Posterior cingulate gyrus (tissue), 11 donors: ENCODE measurements around the gene SDHB.

ENCODE experiments used
- DNase-seq, 10 donors: peaks; one replicate each; pipeline versions ENCODE4 v3.0.0 to v3.0.0-alpha.2; 2020 to 2021; ENCODE audit warnings: mixed read lengths in 3 of 10
- intact Hi-C: fragments of 100-400 bp; cut with DNase I; formaldehyde crosslinking; loops from one replicate; pipeline ENCODE4 v1.15.1; 2023

The SDHB gene

GRCh38 chr1:16996845-16997244, 57.0 kb downstream of the SDHB start:
- intact Hi-C loops: no loop called here
- no peak for DNase-seq

DNA sequence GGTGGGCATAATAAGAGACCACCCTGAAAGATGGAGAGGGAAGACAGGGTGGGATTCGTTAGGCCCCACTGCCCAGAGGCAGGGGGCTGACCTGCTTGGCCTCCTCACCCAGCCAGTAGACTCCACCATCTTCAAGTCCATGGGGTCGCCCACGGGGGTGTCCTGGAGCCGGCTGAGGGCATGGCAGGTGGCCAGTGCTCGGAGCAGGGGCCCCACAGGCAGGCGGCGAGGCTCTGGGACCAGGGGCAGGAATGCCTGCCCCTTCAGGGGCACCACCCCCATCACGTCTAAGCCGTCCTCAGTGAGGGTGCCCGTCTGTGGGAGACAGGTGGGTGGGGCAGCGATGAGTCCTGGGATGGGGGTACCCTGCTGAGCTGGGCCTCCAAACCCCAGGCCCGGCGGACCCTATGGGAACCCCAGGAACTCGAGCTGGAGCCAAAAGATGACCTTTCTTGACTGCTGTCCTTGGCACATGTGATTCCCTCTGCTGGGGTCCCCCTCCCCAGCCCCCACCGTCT, 60.3 kb downstream of the SDHB start:
- intact Hi-C loops: no loop called here
- no peak for DNase-seq

DNA sequence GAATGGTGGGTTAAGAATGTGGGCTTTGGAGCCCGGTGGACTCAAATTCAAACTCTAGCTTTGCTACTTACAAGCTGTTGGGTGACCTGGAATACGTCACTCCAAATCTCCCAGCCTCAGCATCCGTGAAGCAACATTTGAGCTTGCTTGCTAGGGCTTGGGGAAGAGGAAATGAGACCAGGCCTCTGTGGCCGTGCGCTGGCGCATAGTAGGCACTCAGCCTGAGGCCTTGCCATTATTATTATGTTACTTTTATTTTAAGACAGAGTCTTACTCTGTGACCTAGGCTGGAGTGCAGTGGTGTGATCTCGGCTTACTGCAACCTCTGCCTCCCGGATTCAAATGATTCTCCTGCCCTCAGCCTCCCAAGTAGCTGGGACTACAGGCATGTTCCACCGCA, 61.2 kb downstream of the SDHB start:
- intact Hi-C loops: no loop called here
- DNase-seq: no peak

GRCh38 chr1:16992102-16992501, 61.7 kb downstream of the SDHB start:
- intact Hi-C loops: no loop called here
- DNase-seq: no peak

DNA sequence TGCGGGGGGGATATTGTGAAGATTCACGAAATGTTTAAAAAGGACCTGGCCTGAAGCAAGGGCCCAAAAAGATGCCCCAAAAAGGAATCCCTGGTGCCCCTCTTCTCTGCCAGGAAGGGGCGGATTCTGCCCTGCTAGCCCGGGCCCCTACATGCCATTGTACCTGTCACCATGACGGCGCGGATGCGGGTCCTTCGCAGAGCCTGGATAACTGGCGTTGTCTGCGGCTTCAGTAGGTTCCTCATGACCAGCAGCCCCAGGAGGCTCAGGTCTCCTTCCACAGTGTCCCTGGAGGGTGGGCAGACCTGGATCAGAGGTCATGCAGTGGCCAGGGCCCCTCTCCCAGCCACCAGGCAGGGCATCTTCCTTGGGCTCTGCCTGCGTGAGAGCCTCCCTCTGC, 62.3 kb downstream of the SDHB start:
- intact Hi-C loops: no loop called here
- DNase-seq: no peak

- intact Hi-C loops: no loop called here
Observed at GRCh38 chr1:16989676-16990391, 64.0 kb downstream of the SDHB start.

DNA sequence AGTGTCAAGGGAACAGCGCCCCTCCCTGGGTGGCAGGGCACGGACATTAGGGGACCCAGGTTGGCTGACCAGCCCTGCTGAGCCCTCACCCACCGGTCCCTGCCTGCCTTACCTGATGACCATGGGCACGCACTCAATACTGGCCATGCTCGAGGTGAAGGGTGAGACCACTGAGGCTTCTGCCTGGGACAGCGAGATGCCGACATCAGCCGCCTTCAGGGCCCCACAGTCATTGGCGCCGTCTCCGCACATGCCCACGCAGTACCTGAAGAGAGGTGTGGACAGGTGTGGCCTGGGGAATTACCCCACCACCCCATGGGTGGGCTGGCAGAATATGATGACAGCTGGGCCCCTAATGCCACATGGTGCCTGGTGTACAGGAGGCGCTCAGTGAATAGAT, 65.6 kb downstream of the SDHB start:
- intact Hi-C loops: no loop called here
- DNase-seq: no peak

More at GRCh38 chr1:16989676-16990391, 64.0 kb downstream of the SDHB start:
- peak in 1 of 10 donors; percentile 82 for DNase-seq

- intact Hi-C loops: no loop called here
- DNase-seq: peak in 1 of 10 donors; percentile 80
Observed at GRCh38 chr1:16986962-16987361, 66.9 kb downstream of the SDHB start.

DNA sequence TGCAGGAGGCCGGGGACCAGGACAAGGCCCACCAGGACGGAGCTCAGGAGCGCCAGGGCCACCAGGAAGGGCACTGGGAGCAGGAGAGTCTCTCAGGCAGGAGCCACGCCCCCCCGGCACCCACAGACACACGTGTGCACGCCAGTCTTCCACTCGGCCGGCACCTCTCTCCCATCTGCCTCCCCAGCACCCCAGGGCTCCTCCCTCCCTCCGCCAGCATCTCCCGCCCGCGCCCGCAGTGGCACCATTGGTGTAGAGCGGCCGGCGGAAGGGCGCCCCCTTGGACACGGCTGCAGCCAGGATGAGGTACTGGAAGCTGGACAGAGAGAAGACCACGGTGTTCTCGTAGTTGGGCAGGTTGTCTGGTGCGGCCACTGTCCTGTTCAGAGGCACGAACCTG, 67.3 kb downstream of the SDHB start:
- intact Hi-C loops: no loop called here
- peak in 1 of 10 donors; percentile 76 for DNase-seq

DNA sequence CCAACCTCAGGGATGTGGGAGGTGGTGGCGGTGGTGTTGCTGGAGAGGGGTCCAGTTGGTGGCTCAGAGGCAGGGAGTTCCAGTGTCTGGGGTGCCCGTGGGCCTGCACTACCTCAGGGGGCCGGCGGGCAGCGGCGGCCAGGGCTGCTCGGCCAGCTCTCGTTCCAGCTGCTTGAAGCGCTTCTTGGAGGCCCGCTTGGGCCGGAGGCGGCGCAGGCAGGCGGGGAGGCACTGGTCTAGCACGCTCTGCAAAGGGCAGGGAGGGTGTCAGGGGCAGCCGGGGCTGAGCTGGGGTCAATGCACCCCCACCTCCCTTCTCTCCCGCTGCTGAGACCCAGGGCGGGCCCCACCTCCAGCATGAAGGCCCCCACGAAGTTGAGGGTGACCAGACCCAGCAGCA, 67.7 kb downstream of the SDHB start:
- no peak for DNase-seq
- intact Hi-C loops: no loop called here

DNA sequence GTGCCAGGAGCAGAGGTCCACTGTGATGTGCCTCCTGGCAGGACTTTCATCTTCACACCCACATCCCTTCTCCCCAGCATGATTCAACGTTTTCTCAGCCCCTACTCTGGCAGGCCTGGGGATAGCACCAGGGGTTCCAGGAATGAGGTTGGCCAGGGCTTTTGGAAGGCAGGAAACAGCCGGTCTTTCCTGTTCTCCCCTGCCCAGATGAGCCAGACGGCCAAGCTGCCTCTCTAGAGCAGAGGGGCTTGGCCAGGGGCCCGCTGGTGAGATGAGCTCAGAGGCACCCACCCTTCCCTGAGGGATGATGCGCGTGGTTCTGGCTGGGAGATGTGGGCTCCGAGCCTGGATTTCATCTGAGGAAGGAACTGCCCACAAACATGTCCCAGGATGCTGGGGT, 69.1 kb downstream of the SDHB start:
- peak in 6 of 10 donors; percentile 24 to 90 (median 65) for DNase-seq
- intact Hi-C loops: no loop called here

- intact Hi-C loops: no loop called here
- no peak for DNase-seq
Observed at GRCh38 chr1:16983649-16984048, 70.2 kb downstream of the SDHB start.

GRCh38 chr1:16982902-16983301, 70.9 kb downstream of the SDHB start:
- intact Hi-C loops: no loop called here
- DNase-seq: no peak

DNA sequence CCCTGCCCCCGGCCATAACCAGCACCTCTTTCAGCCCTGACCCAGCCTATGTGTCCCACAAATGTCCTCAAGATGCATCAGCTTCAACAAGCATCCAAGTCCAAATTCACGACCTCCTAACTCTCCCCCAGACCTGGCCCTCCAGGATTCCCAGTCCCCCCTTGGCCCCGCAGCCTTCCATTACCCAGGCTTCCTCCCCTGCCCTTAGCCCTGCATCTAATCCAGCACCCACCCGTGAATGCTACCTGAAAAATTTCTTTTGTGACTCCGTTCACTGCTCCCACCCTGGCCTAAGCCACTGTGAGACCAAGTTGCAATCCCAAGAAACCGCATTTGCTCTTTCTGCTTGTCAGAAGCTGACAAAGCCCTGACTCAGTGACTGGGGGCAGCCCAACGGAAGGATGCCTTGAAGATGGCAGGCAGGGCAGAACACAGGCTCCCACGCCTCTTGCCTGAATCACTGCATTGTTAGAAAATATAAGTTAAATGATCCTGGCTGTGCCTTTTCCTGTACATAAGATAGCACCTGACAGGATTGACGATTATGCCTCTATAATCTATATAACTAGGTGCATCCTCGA, 72.5 kb downstream of the SDHB start:
- intact Hi-C loops: no loop called here
- no peak for DNase-seq

- intact Hi-C loops: no loop called here
- no peak for DNase-seq
Observed at GRCh38 chr1:16980473-16981268, 73.2 kb downstream of the SDHB start, which contains the start of gene MFAP2. Gene MFAP2, minus strand, starts transcription at chr1:16980620. Its CDS starts 2,347 bp downstream, at chr1:16978273.

DNA sequence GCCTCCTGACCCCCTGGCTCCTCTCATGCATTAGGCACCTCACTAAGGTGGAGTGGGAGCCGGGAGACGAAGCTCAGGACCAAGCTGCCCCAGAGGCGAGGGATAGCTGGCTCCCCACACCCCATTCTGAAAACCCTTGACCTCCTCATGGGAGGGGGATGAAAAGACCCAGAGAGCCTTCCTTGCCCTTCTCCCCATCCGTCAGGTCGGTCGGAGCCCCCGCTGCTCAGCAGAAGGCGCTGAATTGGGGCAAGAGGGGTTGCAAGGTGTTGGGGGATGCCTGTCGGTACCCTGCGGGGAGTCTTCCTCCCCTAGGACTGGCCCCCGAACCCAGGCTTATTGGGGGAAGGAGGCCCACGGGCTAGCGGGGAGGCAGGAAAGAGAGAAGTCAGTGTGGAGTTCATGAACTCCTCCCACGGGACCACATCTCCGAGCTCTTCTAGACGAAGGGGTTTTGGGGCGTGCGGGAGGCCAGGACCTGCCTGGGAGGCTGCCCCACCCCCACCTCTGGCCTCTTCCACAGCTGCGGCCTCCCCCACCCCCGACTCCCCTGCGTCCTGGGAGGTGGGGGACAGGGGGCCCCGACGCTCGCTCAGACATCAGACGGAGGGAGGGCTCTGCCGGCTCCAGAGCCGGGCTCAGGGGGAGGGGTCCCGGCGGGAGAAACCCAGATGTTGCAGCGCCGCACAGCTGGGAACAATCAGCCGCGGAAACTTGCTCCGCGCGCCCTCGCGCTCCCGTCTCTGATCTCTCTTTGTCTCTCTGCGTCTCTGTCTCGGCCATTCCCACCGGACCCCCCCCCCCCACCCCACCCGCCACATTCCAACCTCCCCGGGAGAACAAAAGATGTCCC, 74.1 kb downstream of the SDHB start:
- intact Hi-C loops: no loop called here

DNA sequence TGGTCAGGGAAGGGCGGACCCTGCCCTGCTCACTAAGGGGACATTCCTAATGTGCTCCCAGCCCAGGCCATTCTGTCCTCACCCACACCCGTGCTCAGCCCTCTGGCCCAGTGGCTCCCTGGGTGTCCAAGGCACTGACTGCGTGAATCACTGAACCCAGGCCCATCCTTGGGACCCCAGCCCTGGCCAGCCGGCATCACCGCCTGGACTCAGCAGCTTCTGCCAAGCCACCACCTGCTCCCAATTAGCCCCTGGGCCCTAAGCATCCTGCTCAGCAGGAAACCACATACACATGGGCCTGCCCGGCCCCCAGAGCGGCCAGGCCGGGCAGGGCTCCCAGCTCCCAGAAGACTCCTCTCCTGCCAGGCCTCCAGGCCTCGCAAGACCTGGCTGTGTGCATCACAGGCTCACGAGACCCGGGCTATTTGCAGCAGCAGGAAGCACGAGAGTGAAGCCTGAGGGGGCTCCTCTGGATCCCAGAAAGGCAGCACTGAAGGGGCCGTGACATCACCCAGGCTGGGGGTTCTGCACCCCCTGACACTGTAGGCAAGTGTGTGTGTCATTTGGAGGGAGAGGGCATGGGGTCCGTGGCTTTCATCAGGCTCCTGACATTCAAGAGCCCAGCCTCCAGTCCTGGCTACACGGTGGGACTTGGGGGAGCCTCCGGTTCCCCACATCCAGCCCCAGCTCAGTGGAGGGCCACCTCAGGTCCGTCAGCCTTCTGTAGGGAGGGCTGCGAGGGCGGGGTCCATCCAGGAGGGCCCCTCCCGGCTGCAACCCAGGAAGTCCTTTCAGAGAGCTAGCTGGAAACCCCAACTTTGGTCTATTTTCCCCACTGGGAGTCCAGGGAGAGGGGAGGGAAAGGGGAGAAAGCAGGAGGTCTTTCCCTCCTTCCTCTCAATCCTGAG, 75.0 kb downstream of the SDHB start:
- intact Hi-C loops: no loop called here
- peak in 1 of 10 donors; percentile 83 for DNase-seq

More for the DNA sequence above, 74.1 kb downstream of the SDHB start:
- no peak for DNase-seq

DNA sequence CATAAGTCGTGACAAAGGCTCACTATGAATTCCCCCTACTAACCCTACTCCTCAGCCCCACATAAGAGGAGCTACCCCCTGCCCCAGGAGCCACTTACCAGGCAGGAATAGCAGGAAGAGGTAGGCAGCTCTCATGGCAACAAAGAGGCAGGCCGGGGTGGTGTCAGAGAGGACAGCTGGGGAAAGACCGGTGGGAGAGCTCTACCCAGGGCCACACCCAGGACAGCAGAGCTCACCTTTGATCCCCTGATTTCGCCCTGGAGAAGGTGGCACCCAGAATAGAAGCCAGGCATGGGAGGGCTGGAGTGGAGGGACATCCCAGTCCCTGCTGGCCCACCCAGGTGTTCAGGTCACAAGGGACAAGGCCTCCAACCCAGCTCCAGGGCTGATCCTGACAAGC, 75.7 kb downstream of the SDHB start:
- no peak for DNase-seq
- intact Hi-C loops: no loop called here

DNA sequence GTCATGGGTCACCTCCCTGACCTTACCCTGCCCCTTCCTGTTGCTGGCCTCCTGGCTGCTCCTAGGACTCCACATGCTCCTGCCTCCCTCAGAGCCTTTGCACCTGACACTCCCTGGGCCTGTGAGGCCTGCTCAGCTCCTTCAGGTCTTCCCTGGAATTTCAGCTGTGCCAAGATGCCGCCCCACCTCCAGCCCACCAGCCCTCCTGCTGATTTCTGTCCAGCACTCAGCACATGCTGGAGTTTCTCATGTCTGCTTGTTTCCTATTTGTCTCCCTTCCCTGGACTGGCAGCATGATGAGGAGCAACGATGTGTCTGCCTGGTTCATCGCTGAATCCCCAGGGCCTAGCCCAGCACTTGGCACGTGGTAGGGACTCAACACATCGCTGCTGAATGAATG, 76.5 kb downstream of the SDHB start:
- intact Hi-C loops: no loop called here

More for the DNA sequence above, 76.5 kb downstream of the SDHB start:
- DNase-seq: no peak
